ENCODE data around the gene TTR. TPM values are rescaled to one million over a fixed set of nuclear protein-coding genes. Genes with fewer than 3 reads are reported as not detected.

Gene TTR
- total and polyA plus RNA-seq, 9 of the 15 experiments (the other 6 are each of a cell fraction or from before 2014, with no cell fraction given), result 0.17 to 0.53 TPM; not detected in 7

- Histone ChIP-seq H3K27ac (ENCODE audit: extremely low read depth, low read depth, low read length) (no peak overlapping the region), H3K36me3 (ENCODE audit: control insufficient read depth, insufficient read depth, low read length) (no peaks in the 10 kb centered on the region), H4K20me1 (replicated peaks; ENCODE audit: control insufficient read depth, insufficient read depth, low read length) (no peaks in the 10 kb centered on the region), H2AFZ (ENCODE audit: low read depth, low read length) (no peak overlapping the region), H3K9ac (ENCODE audit: insufficient read depth in 1 of 2, low read depth in 2 of 2, low read length in 2 of 2) (no peak overlapping the region), H3K4me3 (no peak overlapping the region), H3K9me3 (replicated peaks; ENCODE audit: control insufficient read depth, insufficient read depth, low read depth, low read length) (no peaks in the 10 kb centered on the region), H3K79me2 (ENCODE audit: control insufficient read depth, insufficient read depth, low read length) (no peaks in the 10 kb centered on the region), H3K9me1 (ENCODE audit: control insufficient read depth, insufficient read depth, low read length) (no peaks in the 10 kb centered on the region), H3K4me1 (replicated peaks in 1 of 2; ENCODE audit: control insufficient read depth in 2 of 2, insufficient read depth in 2 of 2, low read length in 2 of 2) (no peaks in the 10 kb centered on the region; a peak in 2 of 5 replicates), H3K4me2 (ENCODE audit: insufficient read depth, low read length) (no peak overlapping the region), H3K27me3 (ENCODE audit: control insufficient read depth in 2 of 2, insufficient read depth in 2 of 2, low read length in 2 of 2) (peaks cover 0 to 6% of the 10 kb centered on the region in 2 experiments; a peak in 1 of 5 replicates)
- intact Hi-C loops (cut with micrococcal nuclease), result loop anchor here (10.0 kb wide), 1 partner anchor 191 kb away; no protein-coding TSS in a partner anchor
- FAIRE-seq, result no peak
- peak in 1 of 4 experiments; percentile 26 for DNase-seq (ENCODE audit: extremely low read depth in 1 of 4, low spot score in 3 of 4)
- no TSS peak for BruUV-seq (replicated peaks)
- WGBS (ENCODE audit: insufficient coverage, low coverage, missing lambda C conversion rate), result 2% methylated on average over 10 of the region's 10 CpGs
- in situ Hi-C loops (cut with MboI), result no loop called here
- ChIA-PET CTCF (ENCODE audit: low intra/inter-chr PET ratio) (no interaction called here), POLR2A (interaction anchor here (1.6 kb wide), 1 partner anchor 8 kb away, joined by 3 read pairs; no protein-coding TSS in a partner anchor)
- peak; percentile 62 for ATAC-seq
- TF ChIP-seq CBFA2T3 (IDR thresholded peaks at IDR 0.05) (peak; percentile 28), CBX3 (IDR thresholded peaks at IDR 0.05; ENCODE audit: borderline replicate concordance in 1 of 2, low read length in 2 of 2) (no peak), CBFA2T2 (conservative IDR thresholded peaks at IDR 0.05) (0 out of 2 replicates have a peak, but pooled peaks have one; percentile 26), TFAM (CRISPR knock-in tag; conservative IDR thresholded peaks at IDR 0.05) (no peak), TAL1 (IDR thresholded peaks at IDR 0.05) (peak; percentile 18; the same call in 1 of the 2 replicates), TEAD4 (IDR thresholded peaks at IDR 0.05; ENCODE audit: low read length) (0 out of 2 replicates have a peak, but pooled peaks have one; percentile 11), TEAD4 (CRISPR knock-in tag; IDR thresholded peaks at IDR 0.05; ENCODE audit: borderline replicate concordance) (no peak), SPI1 (IDR thresholded peaks at IDR 0.05; ENCODE audit: borderline replicate concordance, low read depth, low read length) (peak; percentile 82), POLR2G (IDR thresholded peaks at IDR 0.05; ENCODE audit: low read depth, low read length) (no peak), PKNOX1 (IDR thresholded peaks at IDR 0.05) (peak; percentile 46), IRF2 (CRISPR knock-in tag; IDR thresholded peaks at IDR 0.05) (no peak), PCBP1 (IDR thresholded peaks at IDR 0.05; ENCODE audit: low read depth, low read length, poor library complexity, severe bottlenecking) (no peak)
Measured at GRCh38 chr18:31633392-31634330, 42.0 kb downstream of the TTR start.
